HG02798 (cell line): ENCODE measurements around the gene KIAA0232.
"Not testable (repeated sequence)": the region's sequence is repeated elsewhere in the genome, so short reads cannot be mapped to it uniquely, and the experiment has no call there.

ENCODE experiments used
- ATAC-seq: cut with Tn5 transposase; IDR thresholded peaks from one replicate; pipeline ENCODE4 v1.9.1; 2021; ENCODE audit warnings: mild to moderate bottlenecking; ENCODE audit not compliant: unreplicated experiment, poor library complexity

KIAA0232 gene

GRCh38 chr4:6892190-6892908 is 109.8 kb downstream of the KIAA0232 start:
- no peak for ATAC-seq

GRCh38 chr4:6892909-6893202 is 110.3 kb downstream of the KIAA0232 start:
- ATAC-seq, result no peak

DNA sequence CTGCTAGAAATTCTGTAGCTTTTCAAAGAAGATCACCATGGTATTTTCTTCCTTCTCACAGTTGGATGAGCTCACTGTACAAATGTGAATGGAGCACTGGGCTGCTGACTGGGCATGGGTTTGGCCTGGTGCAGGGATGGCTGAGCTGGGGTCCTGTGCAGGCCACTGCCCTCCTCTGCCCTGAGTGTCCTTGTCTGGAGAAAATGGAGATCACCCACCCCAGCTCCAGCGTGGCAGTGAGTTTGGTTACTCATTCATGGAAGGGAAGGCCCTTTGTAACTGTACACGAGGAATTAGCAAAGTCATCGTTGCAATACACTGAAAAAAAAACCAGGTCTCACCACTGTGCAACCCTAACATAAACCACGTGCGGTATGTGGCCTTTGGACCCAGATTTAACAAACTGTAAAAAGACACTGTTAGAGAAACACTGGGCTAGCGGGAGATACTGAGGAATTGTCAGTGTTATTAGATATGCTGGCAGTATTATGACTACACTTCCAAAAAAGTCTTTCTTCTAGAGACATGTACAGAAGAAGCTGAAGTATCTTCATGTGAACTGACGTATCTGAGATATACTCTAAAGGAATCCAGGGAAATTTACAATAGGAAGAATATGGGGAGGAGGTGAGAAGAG is 111.0 kb downstream of the KIAA0232 start:
- no peak for ATAC-seq

DNA sequence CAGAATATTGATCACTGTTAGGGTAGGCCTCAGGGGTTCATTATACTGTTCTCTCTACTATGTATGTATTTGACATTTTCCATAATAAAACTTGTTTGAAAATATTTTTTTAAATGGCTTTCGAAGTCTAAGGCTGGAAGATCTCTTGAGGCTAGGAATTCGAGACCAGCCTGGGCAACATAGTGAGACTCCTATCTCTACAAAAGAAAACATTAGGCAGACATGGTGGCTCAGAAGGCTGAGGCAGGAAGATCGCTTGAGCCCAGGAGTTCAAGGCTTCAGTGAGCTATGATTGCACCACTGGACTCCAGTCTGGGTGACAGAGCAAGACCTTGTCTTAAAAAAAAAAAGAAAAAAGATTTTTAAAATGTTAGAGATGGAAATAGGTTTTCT is 111.6 kb downstream of the KIAA0232 start:
- no peak for ATAC-seq

DNA sequence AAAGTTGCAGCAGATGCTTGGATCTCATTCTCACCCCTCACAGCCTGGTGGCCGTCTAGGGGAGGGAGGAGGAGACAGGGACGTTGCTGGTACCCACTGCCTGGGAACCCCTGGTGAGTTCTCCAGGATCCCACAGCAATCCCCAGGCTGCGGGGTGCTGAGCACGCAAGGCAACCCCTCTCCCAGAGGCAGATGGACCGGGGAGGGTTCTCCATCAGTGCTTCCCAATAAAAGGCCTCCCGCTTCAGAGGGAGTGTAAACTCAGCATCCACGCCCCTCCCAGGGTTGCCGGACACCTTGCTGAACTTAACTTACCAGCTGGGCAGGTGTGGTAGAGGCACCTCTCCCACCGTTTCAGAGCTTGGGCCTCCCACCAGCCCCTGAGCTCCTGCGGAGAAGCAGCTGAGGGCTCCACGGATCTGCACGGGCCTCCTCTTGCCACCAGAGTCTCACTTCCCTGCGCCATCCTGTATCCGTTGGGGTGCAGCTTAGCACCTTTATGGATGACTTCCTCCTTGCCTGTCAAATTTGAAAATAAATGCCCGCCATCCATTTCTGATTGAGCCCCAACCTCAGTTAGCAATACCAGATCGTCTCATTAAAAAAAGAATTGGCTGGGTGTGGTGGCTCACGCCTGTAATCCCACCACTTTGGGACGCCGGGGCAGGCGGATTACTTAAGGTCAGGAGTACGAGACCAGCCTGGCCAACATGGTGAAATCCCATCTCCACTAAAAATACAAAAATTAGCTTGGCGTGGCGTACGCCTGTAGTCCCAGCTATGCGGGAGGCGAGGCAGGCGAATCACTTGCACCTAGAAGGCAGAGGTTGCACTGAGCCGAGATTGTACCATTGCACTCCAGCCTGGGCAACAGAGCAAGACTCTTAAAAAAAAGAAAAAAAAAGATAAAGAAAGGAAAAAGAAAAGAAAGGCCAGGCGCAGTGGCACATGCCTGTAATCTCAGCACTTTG is 112.3 kb downstream of the KIAA0232 start:
- no peak for ATAC-seq

GRCh38 chr4:6896035-6896434 is 113.5 kb downstream of the KIAA0232 start:
- no peak for ATAC-seq

DNA sequence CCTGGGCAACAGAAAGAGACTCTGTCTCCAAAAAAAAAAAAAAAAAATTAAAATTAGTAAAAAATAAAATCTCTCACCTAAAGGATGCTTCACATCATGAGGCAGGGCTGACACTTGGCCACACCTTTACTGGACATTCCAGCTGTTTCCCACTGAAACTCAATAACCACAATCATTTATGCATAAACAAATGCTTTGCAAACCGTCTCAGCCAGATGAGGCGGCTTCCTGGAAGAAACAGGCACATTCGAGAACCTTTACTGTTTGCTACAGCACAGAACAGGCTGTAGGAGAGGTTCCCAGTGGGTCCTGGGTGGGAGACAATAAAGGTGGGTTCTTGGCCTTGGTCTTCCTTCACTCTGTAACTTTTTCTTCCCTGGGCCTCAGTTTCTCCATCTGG is 116.2 kb downstream of the KIAA0232 start:
- ATAC-seq, result no peak

- no peak for ATAC-seq
These were observed 117.8 kb downstream of the KIAA0232 start for GRCh38 chr4:6900181-6900812.

- no peak for ATAC-seq
These were observed 118.4 kb downstream of the KIAA0232 start for GRCh38 chr4:6900956-6901355.

DNA sequence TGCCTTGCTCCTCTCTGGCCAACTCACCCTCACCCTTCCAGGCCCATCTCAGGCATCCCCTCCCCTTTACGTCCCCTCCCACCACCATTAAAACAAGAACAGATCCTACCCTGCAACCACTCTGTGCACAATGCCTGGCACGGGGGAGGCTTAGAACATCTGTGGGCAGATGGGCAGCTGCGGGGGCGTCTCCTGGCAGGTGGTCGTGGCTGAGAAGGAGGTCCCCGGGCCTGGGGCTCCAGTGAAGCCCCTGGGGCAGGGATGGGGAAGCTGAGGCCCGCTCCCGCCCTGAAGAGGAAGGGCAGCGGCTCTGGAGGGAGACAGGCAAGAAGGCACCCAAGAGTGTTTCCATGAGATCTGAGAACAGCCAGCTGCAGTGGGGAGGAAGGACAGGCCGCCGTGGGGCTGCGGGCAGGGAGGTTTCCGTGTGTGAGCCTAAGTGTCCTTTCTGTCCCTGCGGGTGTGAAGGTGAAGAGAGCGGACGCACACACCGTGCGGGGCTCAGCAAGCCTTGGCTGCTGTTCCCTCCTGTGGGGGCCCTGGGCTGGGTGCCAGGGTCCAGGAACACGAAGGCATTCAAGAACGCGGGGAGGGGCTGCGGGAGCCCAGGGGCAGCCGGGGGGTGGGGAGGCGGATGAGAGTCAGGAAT is 119.3 kb downstream of the KIAA0232 start:
- no peak for ATAC-seq

DNA sequence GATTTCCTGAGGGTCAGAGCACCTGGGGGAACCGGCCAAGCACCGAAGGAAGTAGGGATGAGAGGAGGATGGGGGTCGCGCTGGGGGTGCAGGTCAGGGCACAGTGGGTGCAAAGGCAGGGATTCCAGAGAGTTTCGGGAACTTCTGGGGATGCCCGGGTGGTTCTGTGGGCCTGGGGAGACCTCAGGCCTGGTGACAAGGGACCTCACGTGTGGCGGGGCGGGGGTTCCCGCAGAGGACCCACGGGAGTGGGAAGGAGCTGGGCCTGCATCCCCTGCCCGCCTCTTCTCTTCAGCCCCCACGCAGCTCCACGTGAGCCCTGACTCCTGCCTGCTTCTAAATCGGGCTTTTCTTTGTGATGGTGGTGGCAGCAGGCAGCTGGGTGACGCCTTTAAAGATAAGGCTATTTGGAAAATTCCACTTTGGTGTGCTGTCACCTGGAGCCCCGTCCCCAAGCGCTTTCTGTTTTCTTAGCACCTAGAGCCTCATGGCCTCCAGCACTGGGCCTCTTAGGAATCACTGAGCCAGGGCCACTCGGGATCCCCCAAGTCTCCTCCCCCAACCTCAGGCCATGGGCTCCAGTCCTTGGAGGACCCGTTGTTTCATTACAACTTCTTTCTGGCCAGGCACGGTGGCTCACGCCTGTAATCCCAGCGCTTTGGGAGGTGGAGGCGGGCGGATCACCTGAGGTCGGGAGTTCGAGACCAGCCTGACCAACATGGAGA is 120.0 kb downstream of the KIAA0232 start:
- no peak for ATAC-seq

DNA sequence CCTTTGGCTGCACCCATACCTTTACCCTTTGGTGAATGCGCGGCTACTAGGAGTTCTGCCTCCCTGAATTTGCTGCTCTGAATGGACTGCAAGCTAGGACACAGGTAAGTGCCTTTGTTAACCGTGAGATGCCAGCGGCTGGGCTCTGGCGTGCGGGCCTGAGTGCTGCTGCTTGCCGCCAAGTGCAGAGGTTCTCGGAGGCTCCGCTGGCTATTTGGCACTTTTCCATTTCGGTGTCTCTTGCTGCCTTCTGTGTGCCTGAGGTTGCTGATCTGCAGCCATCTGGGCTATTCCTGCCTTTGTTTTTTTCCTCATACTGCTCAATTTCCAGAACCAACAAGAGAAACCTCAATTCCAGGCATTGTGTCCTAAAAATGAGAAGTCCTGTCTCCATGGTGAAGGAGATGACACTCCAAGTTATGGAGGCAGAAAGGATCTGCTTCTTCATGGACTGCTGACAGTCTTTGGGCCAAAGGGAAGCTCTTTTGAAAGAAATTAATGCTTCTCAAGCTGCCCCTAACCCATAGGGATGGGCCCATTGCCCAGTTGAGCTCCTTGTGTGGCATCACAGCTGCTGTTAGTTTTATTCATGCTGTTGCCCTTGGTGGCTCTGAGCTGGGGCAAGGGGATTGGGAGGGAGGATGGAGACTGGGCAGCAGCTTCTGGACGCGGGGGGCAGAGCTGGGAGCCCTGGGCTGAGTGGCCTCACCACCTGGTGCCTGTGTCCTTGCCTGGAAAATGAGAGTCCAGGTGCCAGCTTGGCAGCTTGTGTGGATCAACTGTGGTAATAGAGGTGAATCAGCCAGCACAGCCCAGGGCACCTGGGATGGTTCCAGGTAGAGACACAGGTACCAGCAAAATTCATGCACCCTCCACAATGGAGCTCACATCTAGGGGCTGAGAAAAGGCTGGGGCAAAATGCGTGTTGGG is 123.3 kb downstream of the KIAA0232 start:
- ATAC-seq, result no peak

- not testable (repeated sequence) for ATAC-seq
These were observed 124.0 kb downstream of the KIAA0232 start for GRCh38 chr4:6906486-6906885.

DNA sequence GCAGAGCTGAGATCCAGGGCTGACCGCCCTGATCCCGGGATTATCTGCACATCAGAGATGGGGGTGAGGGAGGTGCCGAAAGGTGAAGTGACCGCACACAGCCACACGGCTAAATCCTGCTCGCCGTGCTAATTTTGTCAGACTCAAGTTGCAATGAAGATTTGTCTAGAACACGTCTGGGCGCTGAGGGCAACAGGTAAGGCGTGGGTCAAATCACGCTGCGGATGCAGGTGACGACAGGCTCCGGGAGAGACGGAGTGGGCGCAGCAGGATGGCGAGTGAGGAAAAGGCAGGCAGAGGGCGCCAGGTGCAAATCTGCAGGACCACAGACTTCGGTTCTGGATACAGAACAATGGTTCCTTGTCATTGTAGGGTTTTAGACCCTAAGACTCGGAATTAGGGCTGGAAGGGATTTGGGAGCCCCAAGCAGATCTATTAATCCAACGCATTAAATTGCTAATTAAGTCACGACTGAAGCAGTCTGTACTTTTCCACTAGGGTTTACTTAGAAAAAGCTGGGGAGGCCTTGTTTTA is 125.2 kb downstream of the KIAA0232 start:
- ATAC-seq, result no peak

- no peak for ATAC-seq
These were observed 126.0 kb downstream of the KIAA0232 start for GRCh38 chr4:6908432-6909112.

GRCh38 chr4:6909113-6909969 is 126.8 kb downstream of the KIAA0232 start, which contains the start of gene TBC1D14:
Gene TBC1D14 (plus strand): TSS chr4:6909826. CDS start chr4:6923390, 13,564 bp downstream.
- ATAC-seq, result peak; percentile 92

DNA sequence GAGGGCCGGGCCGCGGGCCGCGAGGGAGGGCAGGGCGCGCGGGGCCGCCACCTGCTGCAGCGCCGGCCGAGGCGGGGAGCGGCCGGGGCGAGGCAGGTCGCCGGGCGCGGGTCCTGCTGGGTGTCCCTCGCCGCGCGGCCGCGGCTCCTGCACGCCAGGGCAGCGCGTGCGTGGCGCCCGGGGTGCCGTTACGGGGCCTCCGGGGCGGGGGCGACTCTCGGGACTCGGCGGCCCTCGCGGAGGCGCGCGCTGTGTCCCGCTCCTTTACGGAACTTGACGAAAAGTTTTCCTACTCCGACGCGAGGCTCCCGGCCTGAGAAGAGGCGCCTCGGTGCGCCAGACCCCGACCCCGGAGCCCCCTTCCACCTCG is 127.4 kb downstream of the KIAA0232 start:
- peak; percentile 36 for ATAC-seq
